OCI-LY7 (cell line): ENCODE measurements around the gene UGT1A9.

ENCODE experiments used
- CTCF ChIP-seq: fragments of 200-600 bp; sonication (generic); conservative IDR thresholded peaks from 2 replicates; pipeline ENCODE4 v1.5.1; 2014; ENCODE audit warnings: mild to moderate bottlenecking, antibody characterized with exemption, low read length, moderate library complexity, mixed read lengths
- EZH2phosphoT487 ChIP-seq: fragments of 200-600 bp; sonication (generic); IDR thresholded peaks from 2 replicates; pipeline ENCODE4 v1.6.1; 2018; ENCODE audit warnings: low read depth, borderline replicate concordance, mild to moderate bottlenecking, mixed run types, antibody characterized with exemption, low read length, moderate library complexity, mixed read lengths

GRCh38 chr2:233654501-233654900, 17.2 kb upstream of the UGT1A9 start:
- TF ChIP-seq CTCF (no peak), EZH2phosphoT487 (no peak)
